CD4-positive, alpha-beta T cell treated with Interleukin-4 for 1 hour (primary cell): ENCODE data around the gene TXLNB.
"Not testable (repeated sequence)": the region's sequence is repeated elsewhere in the genome, so short reads cannot be mapped to it uniquely, and the experiment has no call there.

ENCODE experiments used
- DNase-seq, 2 donors: peaks; one replicate each; pipeline ENCODE4 v3.0.0-alpha.2; 2020 to 2022

The TXLNB gene

GRCh38 chr6:139308936-139309603, 17.3 kb upstream of the TXLNB start:
- DNase-seq: no peak

- DNase-seq: no peak
These were observed 16.6 kb upstream of the TXLNB start for GRCh38 chr6:139308286-139308916.

- DNase-seq: no peak
These were observed 14.6 kb upstream of the TXLNB start for GRCh38 chr6:139306291-139306981.

DNA sequence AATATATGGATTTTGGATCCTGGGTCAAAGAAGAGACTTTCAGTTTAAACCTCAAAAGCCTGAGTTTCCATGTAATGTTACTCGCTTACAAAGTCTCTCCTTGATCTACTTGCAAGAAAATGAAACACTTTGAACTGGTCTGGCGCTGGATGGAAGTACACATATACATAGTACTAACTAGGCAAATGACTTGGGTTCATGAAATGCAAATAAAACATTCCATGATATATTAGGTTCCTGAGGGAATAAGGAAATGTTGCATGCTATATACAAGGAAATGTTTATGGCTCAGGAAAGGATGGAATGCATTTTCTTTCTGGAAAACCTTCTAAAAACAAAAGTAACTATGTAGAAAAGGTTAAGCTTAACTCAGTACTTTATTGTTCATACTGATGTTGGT, 11.4 kb upstream of the TXLNB start:
- DNase-seq: no peak

DNA sequence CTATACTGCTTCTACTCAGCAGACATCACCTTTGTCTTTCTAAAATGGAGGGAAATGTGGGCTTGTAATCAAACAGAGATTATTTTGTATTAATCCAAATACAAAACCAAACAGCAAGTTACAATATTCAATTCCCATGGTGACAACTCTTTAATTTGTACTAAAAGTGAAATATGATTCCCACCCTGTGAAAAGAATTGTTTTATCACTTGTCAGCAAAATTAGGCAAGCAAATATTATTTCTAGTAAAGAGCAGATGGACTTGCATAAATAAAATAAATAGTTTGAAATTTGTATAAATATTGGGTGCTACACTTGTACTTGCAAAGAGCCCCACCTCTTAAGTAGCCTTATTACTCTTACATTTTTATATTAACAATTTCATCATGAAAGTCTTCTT, 6.1 kb upstream of the TXLNB start:
- no peak for DNase-seq

GRCh38 chr6:139296927-139297326, 5.1 kb upstream of the TXLNB start:
- no peak for DNase-seq

GRCh38 chr6:139295901-139296300, 4.1 kb upstream of the TXLNB start:
- DNase-seq: peak in 1 of 2 donors; percentile 54

- DNase-seq: no peak
These were observed 2.3 kb upstream of the TXLNB start for GRCh38 chr6:139294090-139294489.

- not testable (repeated sequence) for DNase-seq
These were observed 1.4 kb upstream of the TXLNB start for GRCh38 chr6:139293230-139293629.

GRCh38 chr6:139290787-139291311, 949 bp downstream of the TXLNB start:
- peak; percentile 59 to 82 for DNase-seq

- no peak for DNase-seq
These were observed 2.6 kb downstream of the TXLNB start for GRCh38 chr6:139289233-139289632.

DNA sequence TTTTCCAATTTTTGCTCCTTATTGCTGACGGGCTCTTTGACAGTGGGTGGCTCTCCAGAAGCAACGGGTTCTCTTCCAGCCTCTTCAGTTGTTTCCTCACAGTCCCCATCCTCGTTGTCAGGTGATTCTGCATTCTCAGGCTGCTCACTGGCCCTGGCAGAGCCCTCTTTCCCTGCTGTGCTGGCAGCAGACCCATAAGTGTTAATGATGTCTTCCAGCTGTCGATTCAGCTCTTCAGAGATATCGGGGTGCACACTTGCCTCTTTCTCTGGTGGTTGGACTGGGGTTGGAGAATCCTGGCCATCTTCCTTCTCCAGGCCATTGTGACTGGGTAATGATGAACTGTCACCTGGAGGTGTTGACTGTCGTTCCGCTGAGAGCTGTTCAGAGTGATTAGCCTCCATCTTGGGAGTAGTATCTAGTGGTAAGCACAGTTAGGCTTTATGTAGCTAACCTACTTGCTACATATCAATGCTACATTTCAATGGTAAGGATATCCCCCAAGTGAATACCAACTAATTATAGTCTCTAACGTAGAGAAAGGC, 3.2 kb downstream of the TXLNB start:
- no peak for DNase-seq

DNA sequence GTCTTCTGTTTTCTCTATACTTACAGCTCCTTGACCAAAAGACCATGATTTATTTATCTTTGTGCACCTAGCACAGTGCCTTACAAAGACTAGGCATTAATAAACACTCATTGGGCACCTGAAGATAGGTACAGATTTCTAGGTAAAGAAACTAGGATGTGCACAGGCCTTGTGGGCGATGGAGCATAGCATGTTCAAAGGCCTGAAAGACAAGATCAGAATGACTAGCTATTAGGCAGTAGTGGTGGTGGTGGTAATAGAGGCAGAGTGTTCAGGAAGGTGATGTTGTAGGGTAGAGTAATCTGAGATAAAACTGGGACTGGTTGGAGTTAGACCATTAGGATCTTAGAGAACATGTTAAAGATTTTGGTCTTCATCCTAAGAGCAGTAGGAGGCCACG, 3.9 kb downstream of the TXLNB start:
- DNase-seq: no peak

DNA sequence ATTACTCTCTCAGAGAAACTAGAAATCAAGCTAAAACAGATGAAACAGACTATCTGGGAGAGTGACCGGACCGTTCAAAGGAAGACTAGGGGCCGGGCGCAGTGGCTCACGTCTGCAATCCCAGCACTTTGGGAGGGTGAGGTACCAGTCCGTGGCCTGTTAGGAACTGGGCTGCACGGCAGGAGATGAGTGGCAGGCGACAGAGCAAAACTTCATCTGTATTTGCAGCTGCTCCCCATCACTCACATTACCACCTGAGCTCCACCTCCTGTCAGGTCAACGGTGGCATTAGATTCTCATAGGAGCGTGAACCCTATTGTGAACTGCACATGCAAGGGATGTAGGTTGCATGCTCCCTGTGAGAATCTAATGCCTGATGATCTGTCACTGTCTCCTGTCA, 5.4 kb downstream of the TXLNB start:
- DNase-seq: not testable (repeated sequence)

DNA sequence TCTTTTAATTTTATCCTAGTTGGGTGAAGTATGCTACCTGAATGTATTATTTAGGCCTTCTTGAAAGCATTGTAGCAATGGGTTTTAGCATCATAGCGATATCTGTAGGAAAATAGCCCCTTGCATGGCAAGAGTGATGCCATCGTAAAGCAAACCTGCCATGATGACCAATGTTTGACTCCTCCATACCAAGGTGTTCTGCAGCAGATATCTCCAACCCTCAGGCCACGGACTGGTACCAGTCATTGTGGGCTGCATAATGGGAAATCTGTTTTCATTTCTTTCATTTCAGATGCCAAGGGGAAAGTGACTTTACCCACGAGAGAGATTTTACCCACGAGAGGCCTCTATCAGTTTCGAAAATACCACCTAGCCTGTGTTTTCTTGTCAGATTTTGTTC, 6.2 kb downstream of the TXLNB start:
- no peak for DNase-seq

GRCh38 chr6:139284789-139285188, 7.0 kb downstream of the TXLNB start:
- DNase-seq: no peak

- DNase-seq: no peak
These were observed 9.1 kb downstream of the TXLNB start for GRCh38 chr6:139282684-139283083.

- no peak for DNase-seq
These were observed 13.6 kb downstream of the TXLNB start for GRCh38 chr6:139278190-139278589.

DNA sequence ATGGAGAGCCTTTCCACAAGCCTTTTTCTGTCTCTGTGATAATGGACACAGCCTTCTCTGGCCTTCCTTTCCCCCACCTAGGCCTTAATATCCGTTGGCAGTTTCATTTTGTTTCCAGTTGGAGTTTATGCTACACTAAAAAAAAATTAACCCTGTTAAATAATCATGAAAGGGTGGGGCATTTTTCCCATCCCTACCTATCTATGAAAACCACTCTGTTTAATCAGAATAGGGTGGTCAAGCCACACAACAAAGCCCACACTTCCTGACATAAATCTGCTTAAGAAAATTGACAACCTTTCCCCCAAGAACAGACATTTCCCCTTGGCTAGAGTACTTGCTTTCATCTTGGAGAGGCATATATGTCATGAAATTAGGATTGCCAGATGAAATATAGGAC, 14.2 kb downstream of the TXLNB start:
- DNase-seq: no peak

DNA sequence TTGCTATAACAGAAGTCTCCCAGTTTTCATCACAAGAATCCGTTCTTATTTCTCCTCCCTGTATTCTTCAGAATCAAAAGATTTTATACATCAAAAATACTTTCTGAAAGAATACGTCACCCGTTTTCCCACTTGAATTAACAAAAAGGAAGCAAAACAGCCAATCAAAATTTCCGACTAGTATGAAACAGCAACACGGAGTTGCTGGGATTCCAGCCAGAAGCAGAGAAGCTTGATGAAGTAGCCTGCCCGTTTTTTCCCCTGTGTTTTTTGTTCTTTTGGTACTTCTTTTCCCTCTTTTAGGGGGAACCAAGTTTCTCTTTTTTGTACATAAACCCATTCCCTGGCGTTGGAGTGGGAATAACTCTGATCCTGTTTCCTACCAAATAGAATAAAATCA, 14.6 kb downstream of the TXLNB start:
- no peak for DNase-seq

GRCh38 chr6:139275279-139276055, 16.3 kb downstream of the TXLNB start:
- DNase-seq: no peak

- peak in 1 of 2 donors; percentile 40 for DNase-seq
These were observed 20.7 kb downstream of the TXLNB start for GRCh38 chr6:139271056-139271455.

DNA sequence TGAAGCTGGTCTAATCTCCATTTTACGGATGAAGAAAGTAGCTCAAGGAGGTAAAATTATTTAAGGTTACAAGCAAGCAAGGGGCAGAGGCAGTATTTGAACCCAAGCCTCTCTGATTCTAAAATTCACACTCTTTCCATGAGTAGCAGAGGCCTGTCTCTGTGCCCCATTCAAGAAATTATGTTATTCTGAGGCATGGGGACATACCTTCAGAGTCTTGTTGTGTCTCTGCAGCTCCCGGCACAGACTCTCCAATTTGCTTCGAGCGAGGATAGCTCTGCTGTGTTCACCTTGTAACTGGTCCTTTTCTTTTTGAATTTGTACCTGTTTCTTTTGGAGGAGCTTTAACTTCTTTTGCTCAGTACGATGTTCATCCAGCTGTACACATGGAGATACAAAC, 21.5 kb downstream of the TXLNB start:
- DNase-seq: no peak
